Neural progenitor cell (in vitro differentiated cells): Measurements from ENCODE around the gene ERLEC1. TPM values are rescaled to one million over a fixed set of nuclear protein-coding genes. Genes with fewer than 3 reads are reported as not detected.
"Not testable (repeated sequence)": the region's sequence is repeated elsewhere in the genome, so short reads cannot be mapped to it uniquely, and the experiment has no call there.

Source experiments
- DNase-seq: peaks from one replicate; pipeline ENCODE4 v3.0.0-alpha.2; 2016; ENCODE audit warnings: low spot score
- H2AFZ ChIP-seq: fragments of 200-600 bp; sonication (generic); replicated peaks from 2 replicates; pipeline ENCODE4 v1.6.1; 2016; ENCODE audit warnings: antibody characterized with exemption
- H3F3A ChIP-seq: fragments of 200-600 bp; sonication (generic); 2 replicates; pipeline ENCODE4 v1.6.1; 2016; ENCODE audit warnings: antibody characterized with exemption, low read depth
- H3K27ac ChIP-seq: fragments of 200-600 bp; sonication (generic); 2 replicates; pipeline ENCODE4 v1.5.1; 2016; ENCODE audit warnings: mild to moderate bottlenecking
- H3K27me3 ChIP-seq: fragments of 200-600 bp; sonication (generic); 2 replicates; pipeline ENCODE4 v1.6.1; 2016; ENCODE audit warnings: mild to moderate bottlenecking, moderate library complexity
- H3K36me3 ChIP-seq: fragments of 200-600 bp; sonication (generic); 2 replicates; pipeline ENCODE4 v1.5.1; 2016
- H3K4me1 ChIP-seq: fragments of 200-600 bp; sonication (generic); 2 replicates; pipeline ENCODE4 v1.6.1; 2016; ENCODE audit warnings: mixed run types
- H3K4me2 ChIP-seq: fragments of 200-600 bp; sonication (generic); 2 replicates; pipeline ENCODE4 v1.6.1; 2016
- H3K4me3 ChIP-seq: fragments of 200-600 bp; sonication (generic); 2 replicates; pipeline ENCODE4 v1.5.1; 2016
- H3K79me2 ChIP-seq: fragments of 200-600 bp; sonication (generic); 2 replicates; pipeline ENCODE4 v1.6.1; 2016; ENCODE audit warnings: low read depth
- H3K9ac ChIP-seq: fragments of 200-600 bp; sonication (generic); 2 replicates; pipeline ENCODE4 v1.6.1; 2016
- H3K9me3 ChIP-seq: fragments of 200-600 bp; sonication (generic); 2 replicates; pipeline ENCODE4 v1.5.1; 2016; ENCODE audit warnings: low read depth
- H4K20me1 ChIP-seq: fragments of 200-600 bp; sonication (generic); 2 replicates; pipeline ENCODE4 v1.6.1; 2016; ENCODE audit warnings: low read depth
- H3K27ac Mint-ChIP-seq: 3 replicates; pipeline ENCODE4 v1.8.0; 2021; ENCODE audit warnings: mixed read lengths
- H3K27me3 Mint-ChIP-seq: 2 replicates; pipeline ENCODE4 v1.8.0; 2022; ENCODE audit warnings: low read depth, mild to moderate bottlenecking, inconsistent platforms, moderate library complexity, mixed read lengths; ENCODE audit not compliant: insufficient read depth
- H3K36me3 Mint-ChIP-seq: 3 replicates; pipeline ENCODE4 v1.8.0; 2021; ENCODE audit warnings: mixed read lengths
- H3K4me1 Mint-ChIP-seq: 3 replicates; pipeline ENCODE4 v1.8.0; 2021; ENCODE audit warnings: mixed read lengths
- H3K4me3 Mint-ChIP-seq: 3 replicates; pipeline ENCODE4 v1.8.0; 2021; ENCODE audit warnings: mild to moderate bottlenecking, moderate library complexity, mixed read lengths
- H3K9me3 Mint-ChIP-seq: 3 replicates; pipeline ENCODE4 v1.8.0; 2020; ENCODE audit warnings: mixed read lengths
- CTCF ChIP-seq: fragments of 200-600 bp; sonication (generic); IDR thresholded peaks from 2 replicates; pipeline ENCODE4 v1.5.1; 2017; ENCODE audit warnings: antibody characterized with exemption, mild to moderate bottlenecking
- EZH2 ChIP-seq: fragments of 200-600 bp; sonication (generic); IDR thresholded peaks from 2 replicates; pipeline ENCODE4 v1.6.1; 2017; ENCODE audit warnings: antibody characterized with exemption, mild to moderate bottlenecking, moderate library complexity
- EZH2phosphoT487 ChIP-seq: fragments of 200-600 bp; sonication (generic); IDR thresholded peaks from 2 replicates; pipeline ENCODE4 v1.6.1; 2017; ENCODE audit warnings: antibody characterized with exemption
- total RNA-seq: library from RNA; depleted of rRNA; stranded (reverse); fragments of >200 nt; gene quantifications from 2 replicates; pipeline ENCODE4 v1.2.3, GENCODE V29; 2015; ENCODE audit warnings: low replicate concordance

The ERLEC1 gene
- total RNA-seq, 1 donor from 2014 or later, result 43.4 TPM

- no peaks in the 10 kb centered on the region for H3K4me1 ChIP-seq
- Mint-ChIP-seq H3K4me1 (no peaks in the 10 kb centered on the region), H3K27me3 (peaks cover 3% of the 10 kb centered on the region), H3K4me3 (no peak overlapping the region), H3K9me3 (no peaks in the 10 kb centered on the region), H3K36me3 (peaks cover 11% of the 10 kb centered on the region), H3K27ac (no peak overlapping the region)
- H3K9ac ChIP-seq, result no peak overlapping the region
- H3K9me3 ChIP-seq, result no peaks in the 10 kb centered on the region
- DNase-seq, result no peak
- no peak overlapping the region for H3K27ac ChIP-seq
- H3K79me2 ChIP-seq, result no peaks in the 10 kb centered on the region
- H3K4me3 ChIP-seq, result no peak overlapping the region
- no peak overlapping the region for H2AFZ ChIP-seq
- no peak overlapping the region for H3K4me2 ChIP-seq
- no peaks in the 10 kb centered on the region for H3F3A ChIP-seq
- no peaks in the 10 kb centered on the region for H3K27me3 ChIP-seq
- H3K36me3 ChIP-seq, result no peaks in the 10 kb centered on the region
- no peaks in the 10 kb centered on the region for H4K20me1 ChIP-seq
- TF ChIP-seq EZH2 (no peak), EZH2phosphoT487 (no peak), CTCF (no peak)
Measured at GRCh38 chr2:53848062-53848461, 61.2 kb downstream of the ERLEC1 start.

GRCh38 chr2:53851052-53851757 is 64.4 kb downstream of the ERLEC1 start:
- H3K9me3 ChIP-seq, H3K36me3 ChIP-seq, H4K20me1 ChIP-seq, H3K9ac ChIP-seq, H3K9me3 Mint-ChIP-seq, H3K79me2 ChIP-seq, H3F3A ChIP-seq, H3K4me1 Mint-ChIP-seq, H3K4me3 ChIP-seq, H3K27me3 Mint-ChIP-seq, H3K4me3 Mint-ChIP-seq, H3K4me2 ChIP-seq, DNase-seq, H3K27me3 ChIP-seq, H3K4me1 ChIP-seq, H2AFZ ChIP-seq, H3K27ac Mint-ChIP-seq, H3K27ac ChIP-seq: not testable (repeated sequence)
- peaks cover 27% of the 10 kb centered on the region for H3K36me3 Mint-ChIP-seq

- no peak overlapping the region for H3K4me3 Mint-ChIP-seq
- no peaks in the 10 kb centered on the region for H3K27me3 Mint-ChIP-seq
- Histone ChIP-seq H3K4me2 (no peak overlapping the region), H2AFZ (no peak overlapping the region), H3K27me3 (no peaks in the 10 kb centered on the region), H3K4me3 (no peak overlapping the region), H3F3A (peaks cover 4% of the 10 kb centered on the region), H4K20me1 (no peaks in the 10 kb centered on the region), H3K4me1 (no peaks in the 10 kb centered on the region), H3K36me3 (no peaks in the 10 kb centered on the region), H3K9me3 (no peaks in the 10 kb centered on the region), H3K79me2 (no peaks in the 10 kb centered on the region), H3K9ac (no peak overlapping the region), H3K27ac (no peak overlapping the region)
- peaks cover 24% of the 10 kb centered on the region for H3K36me3 Mint-ChIP-seq
- H3K9me3 Mint-ChIP-seq, result no peaks in the 10 kb centered on the region
- H3K4me1 Mint-ChIP-seq, result peaks cover 2% of the 10 kb centered on the region
- no peak for TF ChIP-seq EZH2
- TF ChIP-seq EZH2phosphoT487, result no peak
- TF ChIP-seq CTCF, result no peak
- no peak overlapping the region for H3K27ac Mint-ChIP-seq
- no peak for DNase-seq
Measured at GRCh38 chr2:53852532-53852931, 65.7 kb downstream of the ERLEC1 start.

- Histone ChIP-seq H3K4me1 (no peaks in the 10 kb centered on the region), H3K4me2 (no peak overlapping the region), H3F3A (peaks cover 4% of the 10 kb centered on the region), H3K9ac (no peak overlapping the region), H4K20me1 (no peaks in the 10 kb centered on the region), H2AFZ (no peak overlapping the region), H3K4me3 (no peak overlapping the region), H3K79me2 (no peaks in the 10 kb centered on the region), H3K9me3 (no peaks in the 10 kb centered on the region), H3K36me3 (no peaks in the 10 kb centered on the region), H3K27me3 (no peaks in the 10 kb centered on the region), H3K27ac (no peak overlapping the region)
- Mint-ChIP-seq H3K4me1 (peaks cover 2% of the 10 kb centered on the region), H3K9me3 (no peaks in the 10 kb centered on the region), H3K4me3 (no peak overlapping the region), H3K27ac (no peak overlapping the region), H3K27me3 (no peaks in the 10 kb centered on the region), H3K36me3 (peaks cover 29% of the 10 kb centered on the region)
- TF ChIP-seq CTCF (no peak), EZH2phosphoT487 (no peak), EZH2 (no peak)
- DNase-seq, result no peak
Measured at GRCh38 chr2:53854678-53855077, 67.8 kb downstream of the ERLEC1 start.
